GM12878 (cell line): ENCODE measurements around the gene PRSS50. TPM values are rescaled to one million over a fixed set of nuclear protein-coding genes. Genes with fewer than 3 reads are reported as not detected.

Experiments used
- ATAC-seq: fragments of 200-7000 bp; cut with Tn5 transposase; 3 replicates; pipeline ENCODE4 v1.9.1; 2020; ENCODE audit warnings: mild to moderate bottlenecking, moderate library complexity
- BruUV-seq: library from RNA; stranded (reverse); fragments of 400-500 nt; replicated peaks from 2 replicates; lab custom pipeline; 2021; lab: Mats Ljungman, UMichigan
- CTCF ChIA-PET: fragments of 300-600 bp; sonication (Branson Sonifier 250); formaldehyde crosslinking; extraction: SDS; loops from one replicate; lab custom pipeline; 2021; ENCODE audit warnings: inconsistent platforms; lab: Yijun Ruan, JAX
- POLR2A ChIA-PET: fragments of 350-600 bp; formaldehyde crosslinking; extraction: SDS; loops from one replicate; lab custom pipeline; 2021; ENCODE audit warnings: inconsistent platforms; lab: Charles Lee
- RAD21 ChIA-PET: fragments of 300-600 bp; sonication (Branson Sonifier 250); formaldehyde crosslinking; loops from one replicate; lab custom pipeline; 2023; ENCODE audit warnings: antibody characterized with exemption; ENCODE audit not compliant: unreplicated experiment; lab: Charles Lee
- SMC1A ChIA-PET: fragments of 300-600 bp; sonication (Branson Sonifier 250); formaldehyde crosslinking; loops from one replicate; lab custom pipeline; 2023; ENCODE audit not compliant: unreplicated experiment, uncharacterized antibody; lab: Charles Lee
- DNase-seq: peaks from one replicate; pipeline ENCODE4 v3.0.0-alpha.2; 2011; ENCODE audit warnings: low read depth, low spot score
- FAIRE-seq: peaks from 3 replicates; lab custom pipeline; 2011; peaks lifted over from hg19 to GRCh38; lab: Jason Lieb, UNC
- H2AFZ ChIP-seq: 2 replicates; pipeline ENCODE4 v1.6.0; 2011; ENCODE audit warnings: low read depth, low read length, control low read depth; ENCODE audit not compliant: control insufficient read depth
- H3K27ac ChIP-seq: 2 replicates; pipeline ENCODE4 v1.5.1; 2011; ENCODE audit warnings: control low read depth; ENCODE audit not compliant: control insufficient read depth, insufficient read depth
- H3K27me3 ChIP-seq, 2 experiments: replicated peaks in 1 of 2; 2 replicates each; pipeline versions ENCODE4 v1.6.0 to v1.6.1; 2011; ENCODE audit warnings: low read length in 1 of 2; ENCODE audit not compliant: control insufficient read depth in 2 of 2, insufficient read depth in 2 of 2
- H3K36me3 ChIP-seq, 2 experiments: 2 replicates each; pipeline ENCODE4 v1.5.1; 2011; ENCODE audit warnings: low read length in 1 of 2; ENCODE audit not compliant: control insufficient read depth in 2 of 2, insufficient read depth in 2 of 2
- H3K4me1 ChIP-seq: 2 replicates; pipeline ENCODE4 v1.6.1; 2011; ENCODE audit warnings: mild to moderate bottlenecking, low read length, moderate library complexity, mixed read lengths; ENCODE audit not compliant: control insufficient read depth, insufficient read depth
- H3K4me2 ChIP-seq: 2 replicates; pipeline ENCODE4 v1.6.0; 2011; ENCODE audit warnings: control low read depth; ENCODE audit not compliant: control insufficient read depth, insufficient read depth
- H3K4me3 ChIP-seq: fragments of 200-600 bp; sonication (generic); 2 replicates; pipeline ENCODE4 v1.5.1; 2016
- H3K79me2 ChIP-seq: 2 replicates; pipeline ENCODE4 v1.6.0; 2011; ENCODE audit warnings: low read length; ENCODE audit not compliant: control insufficient read depth, insufficient read depth
- H3K9ac ChIP-seq: 2 replicates; pipeline ENCODE4 v1.8.0; 2011; ENCODE audit warnings: low read length, control low read depth, mixed read lengths; ENCODE audit not compliant: control insufficient read depth, insufficient read depth
- H3K9me3 ChIP-seq: replicated peaks from 3 replicates; pipeline ENCODE4 v1.5.1; 2011; ENCODE audit warnings: mild to moderate bottlenecking, low read length; ENCODE audit not compliant: control insufficient read depth, insufficient read depth
- H4K20me1 ChIP-seq: 2 replicates; pipeline ENCODE4 v1.6.0; 2011; ENCODE audit not compliant: control insufficient read depth, insufficient read depth
- HDGF ChIP-seq: fragments of 450-650 bp; IDR thresholded peaks from 2 replicates; pipeline ENCODE4 v1.6.1; 2016; ENCODE audit warnings: antibody characterized with exemption
- KLF5 ChIP-seq: fragments of 450-650 bp; IDR thresholded peaks from 2 replicates; pipeline ENCODE4 v1.6.1; 2014; ENCODE audit warnings: mild to moderate bottlenecking; ENCODE audit not compliant: partially characterized antibody
- MTA2 ChIP-seq: fragments of 450-650 bp; IDR thresholded peaks from 2 replicates; pipeline ENCODE4 v1.6.1; 2016; ENCODE audit warnings: low read depth, mild to moderate bottlenecking, moderate library complexity
- MYB ChIP-seq: fragments of 150-350 bp; IDR thresholded peaks from 2 replicates; pipeline ENCODE4 v1.6.1; 2014; ENCODE audit warnings: mild to moderate bottlenecking, low read depth, low read length, borderline replicate concordance
- PAX5 ChIP-seq: IDR thresholded peaks from 2 replicates; pipeline ENCODE4 v1.6.1; 2011; ENCODE audit warnings: low read depth, low read length, borderline replicate concordance
- POLR2A ChIP-seq: IDR thresholded peaks from 2 replicates; pipeline ENCODE4 v1.6.1; 2011; ENCODE audit warnings: low read depth, mild to moderate bottlenecking, low read length
- WGBS: methylation state at CpG from one replicate; pipeline ENCODE4 v1.1.6; 2016; ENCODE audit warnings: low lambda C conversion rate; ENCODE audit not compliant: insufficient replicate concordance, insufficient coverage; ENCODE audit errors: missing lambda C conversion rate; 5-methylcytosine and 5-hydroxymethylcytosine counted together
- in situ Hi-C: fragments of 300-500 bp; cut with MboI; formaldehyde crosslinking; loops from 9 replicates; pipeline ENCODE4 v1.14.3; 2018; ENCODE audit warnings: mixed read lengths
- intact Hi-C: fragments of 100-400 bp; cut with micrococcal nuclease; formaldehyde crosslinking; loops from one replicate; pipeline ENCODE4 v1.14.2; 2022; ENCODE audit not compliant: unreplicated experiment
- polyA plus RNA-seq, 11 experiments: library from polyadenylated mRNA; depleted of rRNA in 4 of 11; unstranded in 6 of 11; stranded (reverse) in 5 of 11; fragments of >200 nt; fragmentation: Nextera tagmentation in 4 of 11; fragmentation: Illumina TruSeq in 1 of 11; extraction: Ambion mirVana in 4 of 11; extraction: Trizol in 1 of 11; gene quantifications; 1 replicate in 1 of 11; 2 replicates in 10 of 11; pipeline versions ENCODE4 v1.2.1 to v1.2.3, GENCODE V29; 2011 to 2016; ENCODE audit warnings: inconsistent platforms in 2 of 11, missing spikeins in 2 of 11, low read depth in 1 of 11
- total RNA-seq, 4 experiments: library from RNA; depleted of rRNA in 3 of 4; stranded (reverse); fragments of >200 nt in 3 of 4; fragmentation: Illumina TruSeq in 1 of 4; extraction: Trizol in 1 of 4; gene quantifications; 2 replicates each; pipeline versions ENCODE4 v1.2.1 to v1.2.3, GENCODE V29; 2013 to 2021
- TF ChIP-seq, protein P1 (sequence below): fragments of 450-650 bp; IDR thresholded peaks from 2 replicates; pipeline ENCODE4 v1.6.1; 2017; ENCODE audit warnings: borderline replicate concordance
- TF ChIP-seq, protein P2 (sequence below): IDR thresholded peaks from 2 replicates; pipeline ENCODE4 v1.6.1; 2012; ENCODE audit warnings: improper control_type of control experiment, low read depth, low read length; ENCODE audit not compliant: insufficient replicate concordance
- TF ChIP-seq, protein P3 (sequence below): fragments of 450-650 bp; IDR thresholded peaks from 2 replicates; pipeline ENCODE4 v1.6.1; 2018; ENCODE audit warnings: borderline replicate concordance, mild to moderate bottlenecking; ENCODE audit not compliant: partially characterized antibody
- TF ChIP-seq, protein P4 (sequence below): fragments of 450-650 bp; conservative IDR thresholded peaks from 2 replicates; pipeline ENCODE4 v1.6.1; 2017; ENCODE audit warnings: mild to moderate bottlenecking, moderate library complexity

PRSS50 gene
- total and polyA plus RNA-seq, 10 of the 15 experiments (the other 5 are each of a cell fraction or from before 2014, with no cell fraction given), result 0.05 TPM; not detected in 9

DNA sequence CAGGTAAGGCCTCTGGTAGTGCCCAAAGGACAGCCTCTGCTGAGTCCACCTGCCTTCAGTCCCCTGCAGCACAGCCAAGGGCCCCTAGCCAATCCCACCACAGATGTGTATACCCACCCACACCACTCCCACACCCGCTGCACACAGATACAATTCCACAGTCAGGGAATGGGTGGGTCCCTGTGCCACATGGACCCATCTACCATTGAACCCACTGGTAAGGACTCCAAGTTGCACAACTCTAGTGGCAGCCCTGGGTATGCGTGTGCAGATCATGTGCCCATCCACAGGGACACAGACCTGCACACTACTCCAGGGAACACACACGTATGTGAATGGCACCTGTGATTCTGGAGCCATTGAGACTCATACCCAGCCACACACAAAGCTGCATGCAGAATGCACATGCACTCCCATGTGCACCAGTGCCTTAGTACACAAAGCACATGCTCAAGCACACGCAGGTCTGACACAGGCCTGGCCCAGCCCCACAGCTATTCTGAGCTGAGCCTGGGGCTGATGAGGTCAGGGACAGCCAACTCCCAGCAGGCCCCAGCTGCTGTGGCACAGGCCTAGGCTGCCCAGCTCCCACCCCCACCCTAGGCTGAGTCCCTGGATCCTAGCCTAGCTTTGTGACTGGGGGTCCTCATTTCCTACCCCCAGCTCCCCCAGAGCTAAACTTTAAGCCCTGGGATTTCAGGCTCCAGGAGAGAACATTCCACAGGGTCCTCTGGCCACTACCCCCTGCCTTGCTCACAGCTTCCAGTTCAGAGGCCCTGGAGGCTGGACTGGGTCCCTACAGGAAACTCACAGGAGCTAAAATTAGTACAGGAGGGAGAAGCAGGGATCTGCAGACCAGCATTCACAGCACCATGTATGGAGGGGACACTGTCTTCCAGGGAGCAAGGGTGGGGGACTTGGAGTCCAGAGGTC, 21.4 kb downstream of the PRSS50 start:
- FAIRE-seq (no peak), ATAC-seq (no peak), DNase-seq (no peak)
- Histone ChIP-seq H3K4me2 (no peak overlapping the region), H2AFZ (no peak overlapping the region; the same call in 1 of the 2 replicates), H3K79me2 (no peaks in the 10 kb centered on the region), H3K9me3 (no peaks in the 10 kb centered on the region), H3K4me1 (peaks cover 7% of the 10 kb centered on the region), H3K9ac (no peak overlapping the region), H3K36me3 (no peaks in the 10 kb centered on the region), H3K4me3 (no peak overlapping the region), H4K20me1 (no peaks in the 10 kb centered on the region), H3K27me3 (peaks cover 7 to 8% of the 10 kb centered on the region in 2 experiments), H3K27ac (no peak overlapping the region)
- CTCF ChIA-PET, result interaction anchor here (0.5 to 1.6 kb wide), 7 partner anchors 10 to 629 kb away, joined by 3 to 5 read pairs (median 3); no protein-coding TSS in a partner anchor
- 86% methylated on average over 4 of the region's 4 CpGs for WGBS
- RAD21 ChIA-PET, result interaction anchor here (0.7 kb wide), 1 partner anchor 207 kb away, joined by 3 read pairs; no protein-coding TSS in a partner anchor
- in situ Hi-C loops, result no loop called here
- SMC1A ChIA-PET, result no interaction called here
- intact Hi-C loops, result no loop called here
- POLR2A ChIA-PET, result interaction anchor here (0.6 kb wide), 1 partner anchor 146 kb away, joined by 3 read pairs; no protein-coding TSS in a partner anchor
- BruUV-seq, result no TSS peak
- TF ChIP-seq KLF5, result no peak
- TF ChIP-seq, protein P1, sequence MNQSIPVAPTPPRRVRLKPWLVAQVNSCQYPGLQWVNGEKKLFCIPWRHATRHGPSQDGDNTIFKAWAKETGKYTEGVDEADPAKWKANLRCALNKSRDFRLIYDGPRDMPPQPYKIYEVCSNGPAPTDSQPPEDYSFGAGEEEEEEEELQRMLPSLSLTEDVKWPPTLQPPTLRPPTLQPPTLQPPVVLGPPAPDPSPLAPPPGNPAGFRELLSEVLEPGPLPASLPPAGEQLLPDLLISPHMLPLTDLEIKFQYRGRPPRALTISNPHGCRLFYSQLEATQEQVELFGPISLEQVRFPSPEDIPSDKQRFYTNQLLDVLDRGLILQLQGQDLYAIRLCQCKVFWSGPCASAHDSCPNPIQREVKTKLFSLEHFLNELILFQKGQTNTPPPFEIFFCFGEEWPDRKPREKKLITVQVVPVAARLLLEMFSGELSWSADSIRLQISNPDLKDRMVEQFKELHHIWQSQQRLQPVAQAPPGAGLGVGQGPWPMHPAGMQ, result no peak
- TF ChIP-seq, protein P2, sequence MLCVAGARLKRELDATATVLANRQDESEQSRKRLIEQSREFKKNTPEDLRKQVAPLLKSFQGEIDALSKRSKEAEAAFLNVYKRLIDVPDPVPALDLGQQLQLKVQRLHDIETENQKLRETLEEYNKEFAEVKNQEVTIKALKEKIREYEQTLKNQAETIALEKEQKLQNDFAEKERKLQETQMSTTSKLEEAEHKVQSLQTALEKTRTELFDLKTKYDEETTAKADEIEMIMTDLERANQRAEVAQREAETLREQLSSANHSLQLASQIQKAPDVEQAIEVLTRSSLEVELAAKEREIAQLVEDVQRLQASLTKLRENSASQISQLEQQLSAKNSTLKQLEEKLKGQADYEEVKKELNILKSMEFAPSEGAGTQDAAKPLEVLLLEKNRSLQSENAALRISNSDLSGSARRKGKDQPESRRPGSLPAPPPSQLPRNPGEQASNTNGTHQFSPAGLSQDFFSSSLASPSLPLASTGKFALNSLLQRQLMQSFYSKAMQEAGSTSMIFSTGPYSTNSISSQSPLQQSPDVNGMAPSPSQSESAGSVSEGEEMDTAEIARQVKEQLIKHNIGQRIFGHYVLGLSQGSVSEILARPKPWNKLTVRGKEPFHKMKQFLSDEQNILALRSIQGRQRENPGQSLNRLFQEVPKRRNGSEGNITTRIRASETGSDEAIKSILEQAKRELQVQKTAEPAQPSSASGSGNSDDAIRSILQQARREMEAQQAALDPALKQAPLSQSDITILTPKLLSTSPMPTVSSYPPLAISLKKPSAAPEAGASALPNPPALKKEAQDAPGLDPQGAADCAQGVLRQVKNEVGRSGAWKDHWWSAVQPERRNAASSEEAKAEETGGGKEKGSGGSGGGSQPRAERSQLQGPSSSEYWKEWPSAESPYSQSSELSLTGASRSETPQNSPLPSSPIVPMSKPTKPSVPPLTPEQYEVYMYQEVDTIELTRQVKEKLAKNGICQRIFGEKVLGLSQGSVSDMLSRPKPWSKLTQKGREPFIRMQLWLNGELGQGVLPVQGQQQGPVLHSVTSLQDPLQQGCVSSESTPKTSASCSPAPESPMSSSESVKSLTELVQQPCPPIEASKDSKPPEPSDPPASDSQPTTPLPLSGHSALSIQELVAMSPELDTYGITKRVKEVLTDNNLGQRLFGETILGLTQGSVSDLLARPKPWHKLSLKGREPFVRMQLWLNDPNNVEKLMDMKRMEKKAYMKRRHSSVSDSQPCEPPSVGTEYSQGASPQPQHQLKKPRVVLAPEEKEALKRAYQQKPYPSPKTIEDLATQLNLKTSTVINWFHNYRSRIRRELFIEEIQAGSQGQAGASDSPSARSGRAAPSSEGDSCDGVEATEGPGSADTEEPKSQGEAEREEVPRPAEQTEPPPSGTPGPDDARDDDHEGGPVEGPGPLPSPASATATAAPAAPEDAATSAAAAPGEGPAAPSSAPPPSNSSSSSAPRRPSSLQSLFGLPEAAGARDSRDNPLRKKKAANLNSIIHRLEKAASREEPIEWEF, result no peak
- TF ChIP-seq MTA2, result no peak
- no peak for TF ChIP-seq MYB
- TF ChIP-seq, protein P3, sequence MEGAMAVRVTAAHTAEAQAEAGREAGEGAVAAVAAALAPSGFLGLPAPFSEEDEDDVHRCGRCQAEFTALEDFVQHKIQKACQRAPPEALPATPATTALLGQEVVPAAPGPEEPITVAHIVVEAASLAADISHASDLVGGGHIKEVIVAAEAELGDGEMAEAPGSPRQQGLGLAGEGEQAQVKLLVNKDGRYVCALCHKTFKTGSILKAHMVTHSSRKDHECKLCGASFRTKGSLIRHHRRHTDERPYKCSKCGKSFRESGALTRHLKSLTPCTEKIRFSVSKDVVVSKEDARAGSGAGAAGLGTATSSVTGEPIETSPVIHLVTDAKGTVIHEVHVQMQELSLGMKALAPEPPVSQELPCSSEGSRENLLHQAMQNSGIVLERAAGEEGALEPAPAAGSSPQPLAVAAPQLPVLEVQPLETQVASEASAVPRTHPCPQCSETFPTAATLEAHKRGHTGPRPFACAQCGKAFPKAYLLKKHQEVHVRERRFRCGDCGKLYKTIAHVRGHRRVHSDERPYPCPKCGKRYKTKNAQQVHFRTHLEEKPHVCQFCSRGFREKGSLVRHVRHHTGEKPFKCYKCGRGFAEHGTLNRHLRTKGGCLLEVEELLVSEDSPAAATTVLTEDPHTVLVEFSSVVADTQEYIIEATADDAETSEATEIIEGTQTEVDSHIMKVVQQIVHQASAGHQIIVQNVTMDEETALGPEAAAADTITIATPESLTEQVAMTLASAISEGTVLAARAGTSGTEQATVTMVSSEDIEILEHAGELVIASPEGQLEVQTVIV, result no peak
- no peak for TF ChIP-seq POLR2A
- no peak for TF ChIP-seq HDGF
- TF ChIP-seq PAX5, result no peak
- TF ChIP-seq, protein P4, sequence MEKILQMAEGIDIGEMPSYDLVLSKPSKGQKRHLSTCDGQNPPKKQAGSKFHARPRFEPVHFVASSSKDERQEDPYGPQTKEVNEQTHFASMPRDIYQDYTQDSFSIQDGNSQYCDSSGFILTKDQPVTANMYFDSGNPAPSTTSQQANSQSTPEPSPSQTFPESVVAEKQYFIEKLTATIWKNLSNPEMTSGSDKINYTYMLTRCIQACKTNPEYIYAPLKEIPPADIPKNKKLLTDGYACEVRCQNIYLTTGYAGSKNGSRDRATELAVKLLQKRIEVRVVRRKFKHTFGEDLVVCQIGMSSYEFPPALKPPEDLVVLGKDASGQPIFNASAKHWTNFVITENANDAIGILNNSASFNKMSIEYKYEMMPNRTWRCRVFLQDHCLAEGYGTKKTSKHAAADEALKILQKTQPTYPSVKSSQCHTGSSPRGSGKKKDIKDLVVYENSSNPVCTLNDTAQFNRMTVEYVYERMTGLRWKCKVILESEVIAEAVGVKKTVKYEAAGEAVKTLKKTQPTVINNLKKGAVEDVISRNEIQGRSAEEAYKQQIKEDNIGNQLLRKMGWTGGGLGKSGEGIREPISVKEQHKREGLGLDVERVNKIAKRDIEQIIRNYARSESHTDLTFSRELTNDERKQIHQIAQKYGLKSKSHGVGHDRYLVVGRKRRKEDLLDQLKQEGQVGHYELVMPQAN, result no peak
